Hepatocyte (in vitro differentiated cells): ENCODE measurements around the gene STPG3.

Experiments
- CTCF ChIP-seq: fragments of 200-600 bp; sonication (generic); IDR thresholded peaks from 2 replicates; pipeline ENCODE4 v1.5.1; 2016; ENCODE audit warnings: antibody characterized with exemption, mild to moderate bottlenecking; ENCODE audit not compliant: poor library complexity
- EZH2phosphoT487 ChIP-seq: fragments of 200-600 bp; sonication (generic); IDR thresholded peaks from one replicate; pipeline ENCODE4 v1.6.1; 2018; ENCODE audit warnings: antibody characterized with exemption, mild to moderate bottlenecking, low read depth, moderate library complexity; ENCODE audit not compliant: unreplicated experiment, severe bottlenecking

GRCh38 chr9:137301081-137301947 lies 50.2 kb downstream of the STPG3 start:
- TF ChIP-seq CTCF, result peak; percentile 21
- no peak for TF ChIP-seq EZH2phosphoT487
